H9 (cell line): ENCODE measurements around the gene PICALM. TPM values are rescaled to one million over a fixed set of nuclear protein-coding genes. Genes with fewer than 3 reads are reported as not detected.

ENCODE experiments used
- DNase-seq: peaks from one replicate; pipeline ENCODE4 v3.0.0-alpha.2; 2017
- H2AFZ ChIP-seq: one replicate; pipeline ENCODE4 v1.6.1; 2013; ENCODE audit warnings: mild to moderate bottlenecking, low read length, control low read depth, moderate library complexity
- H2AK5ac ChIP-seq: 2 replicates; pipeline ENCODE4 v1.6.1; 2013; ENCODE audit warnings: low read length, control low read depth, mixed read lengths; ENCODE audit not compliant: insufficient read length
- H2BK120ac ChIP-seq: one replicate; pipeline ENCODE4 v1.6.1; 2013; ENCODE audit warnings: low read depth, mild to moderate bottlenecking, low read length, control low read depth, inconsistent platforms; ENCODE audit not compliant: poor library complexity, severe bottlenecking
- H2BK12ac ChIP-seq: 2 replicates; pipeline ENCODE4 v1.6.1; 2013; ENCODE audit warnings: low read length, control low read depth, mixed read lengths, low read depth; ENCODE audit not compliant: insufficient read length
- H2BK15ac ChIP-seq: 2 replicates; pipeline ENCODE4 v1.6.1; 2013; ENCODE audit warnings: low read depth, low read length, control low read depth
- H2BK20ac ChIP-seq: one replicate; pipeline ENCODE4 v1.6.1; 2013; ENCODE audit warnings: low read depth, mild to moderate bottlenecking, low read length, control low read depth, inconsistent platforms; ENCODE audit not compliant: poor library complexity, severe bottlenecking
- H2BK5ac ChIP-seq: 2 replicates; pipeline ENCODE4 v1.6.1; 2013; ENCODE audit warnings: low read length, control low read depth, mixed read lengths; ENCODE audit not compliant: insufficient read length
- H3K14ac ChIP-seq: 2 replicates; pipeline ENCODE4 v1.6.1; 2013; ENCODE audit warnings: low read length, control low read depth; ENCODE audit not compliant: insufficient read depth
- H3K18ac ChIP-seq: 2 replicates; pipeline ENCODE4 v1.6.1; 2013; ENCODE audit warnings: low read depth, mild to moderate bottlenecking, mixed read lengths, low read length, control low read depth; ENCODE audit not compliant: insufficient read length
- H3K23ac ChIP-seq: 2 replicates; pipeline ENCODE4 v1.6.1; 2013; ENCODE audit warnings: low read length, control low read depth, mixed read lengths, low read depth; ENCODE audit not compliant: insufficient read length
- H3K23me2 ChIP-seq: 2 replicates; pipeline ENCODE4 v1.6.1; 2013; ENCODE audit warnings: low read depth, mild to moderate bottlenecking, mixed read lengths, low read length, control low read depth; ENCODE audit not compliant: insufficient read length, poor library complexity, severe bottlenecking
- H3K27ac ChIP-seq: 2 replicates; pipeline ENCODE4 v1.5.1; 2013; ENCODE audit warnings: low read length, control low read depth, mixed read lengths, low read depth; ENCODE audit not compliant: insufficient read length
- H3K27me3 ChIP-seq: 2 replicates; pipeline ENCODE4 v1.6.1; 2013; ENCODE audit warnings: low read length, control low read depth, inconsistent platforms; ENCODE audit not compliant: insufficient read depth
- H3K4ac ChIP-seq: 2 replicates; pipeline ENCODE4 v1.6.1; 2013; ENCODE audit warnings: low read depth, mild to moderate bottlenecking, control low read depth, inconsistent platforms, low read length, moderate library complexity
- H3K4me1 ChIP-seq: 2 replicates; pipeline ENCODE4 v1.6.1; 2013; ENCODE audit warnings: low read length, control low read depth, inconsistent platforms; ENCODE audit not compliant: insufficient read depth
- H3K4me2 ChIP-seq: 2 replicates; pipeline ENCODE4 v1.6.1; 2013; ENCODE audit warnings: low read length, control low read depth, mixed read lengths; ENCODE audit not compliant: insufficient read length, insufficient read depth
- H3K56ac ChIP-seq: 2 replicates; pipeline ENCODE4 v1.6.1; 2013; ENCODE audit warnings: low read depth, mild to moderate bottlenecking, mixed read lengths, low read length, control low read depth; ENCODE audit not compliant: insufficient read length
- H3K79me1 ChIP-seq: 2 replicates; pipeline ENCODE4 v1.6.1; 2013; ENCODE audit warnings: low read depth, mild to moderate bottlenecking, moderate library complexity, low read length, control low read depth, inconsistent platforms; ENCODE audit not compliant: insufficient read depth, poor library complexity, severe bottlenecking
- H3K79me2 ChIP-seq: 2 replicates; pipeline ENCODE4 v1.6.1; 2013; ENCODE audit warnings: low read length, control low read depth, inconsistent platforms; ENCODE audit not compliant: insufficient read depth
- H3K9ac ChIP-seq: 2 replicates; pipeline ENCODE4 v1.6.1; 2013; ENCODE audit warnings: low read length, control low read depth, mixed read lengths; ENCODE audit not compliant: insufficient read length; ENCODE audit errors: extremely low read depth
- H3K9me3 ChIP-seq: one replicate; pipeline ENCODE4 v1.6.1; 2013; ENCODE audit warnings: low read depth, low read length, inconsistent platforms; ENCODE audit not compliant: control insufficient read depth
- H3T11ph ChIP-seq: one replicate; pipeline ENCODE4 v1.6.1; 2013; ENCODE audit warnings: mild to moderate bottlenecking, low read length, control low read depth, inconsistent platforms
- H4K20me1 ChIP-seq: one replicate; pipeline ENCODE4 v1.6.1; 2013; ENCODE audit not compliant: control insufficient read depth, insufficient read length, insufficient read depth
- H4K5ac ChIP-seq: 2 replicates; pipeline ENCODE4 v1.6.1; 2013; ENCODE audit warnings: low read depth, mild to moderate bottlenecking, mixed read lengths, low read length, control low read depth; ENCODE audit not compliant: insufficient read length
- H4K8ac ChIP-seq: replicated peaks from 2 replicates; pipeline ENCODE4 v1.6.1; 2013; ENCODE audit warnings: low read length, control low read depth, mixed read lengths, low read depth; ENCODE audit not compliant: insufficient read length
- H4K91ac ChIP-seq: 2 replicates; pipeline ENCODE4 v1.6.1; 2013; ENCODE audit warnings: low read depth, mild to moderate bottlenecking, moderate library complexity, mixed read lengths, low read length, control low read depth; ENCODE audit not compliant: insufficient read length
- H3K27ac Mint-ChIP-seq, 3 experiments: 2 replicates in 2 of 3; 3 replicates in 1 of 3; pipeline ENCODE4 v1.8.0; 2020 to 2021; ENCODE audit warnings: mixed read lengths in 3 of 3, mild to moderate bottlenecking in 1 of 3, moderate library complexity in 1 of 3
- H3K27me3 Mint-ChIP-seq: 2 replicates; pipeline ENCODE4 v1.8.0; 2021; ENCODE audit warnings: low read depth, mild to moderate bottlenecking, moderate library complexity, mixed read lengths
- H3K36me3 Mint-ChIP-seq, 3 experiments: 2 replicates in 2 of 3; 3 replicates in 1 of 3; pipeline ENCODE4 v1.8.0; 2020 to 2021; ENCODE audit warnings: low read depth in 3 of 3, mixed read lengths in 3 of 3; ENCODE audit not compliant: insufficient read depth in 1 of 3
- H3K4me1 Mint-ChIP-seq, 2 experiments: 2 replicates each; pipeline ENCODE4 v1.8.0; 2020; ENCODE audit warnings: mixed read lengths in 2 of 2
- H3K4me3 Mint-ChIP-seq, 2 experiments: 2 replicates in 1 of 2; 3 replicates in 1 of 2; pipeline ENCODE4 v1.8.0; 2020 to 2021; ENCODE audit warnings: mild to moderate bottlenecking in 2 of 2, mixed read lengths in 2 of 2, moderate library complexity in 1 of 2
- H3K9me3 Mint-ChIP-seq, 2 experiments: 2 replicates in 1 of 2; 3 replicates in 1 of 2; pipeline ENCODE4 v1.8.0; 2020; ENCODE audit warnings: mild to moderate bottlenecking in 2 of 2, mixed read lengths in 2 of 2, moderate library complexity in 1 of 2
- WGBS: extraction: QIAGEN DNeasy Blood & Tissue Kit; methylation state at CpG from one replicate; pipeline ENCODE4 v1.1.7; 2013; ENCODE audit warnings: missing lambda C conversion rate, low lambda C conversion rate, mixed read lengths; ENCODE audit not compliant: insufficient read length; ENCODE audit errors: extremely low coverage; 5-methylcytosine and 5-hydroxymethylcytosine counted together
- total RNA-seq: library from RNA; stranded (reverse); gene quantifications from 2 replicates; pipeline ENCODE4 v1.2.1, GENCODE V29; 2021
- TF ChIP-seq, protein P1 (sequence below): fragments of 200-600 bp; sonication (generic); conservative IDR thresholded peaks from 3 replicates; pipeline ENCODE4 v1.8.0; 2021; ENCODE audit warnings: antibody characterized with exemption, mild to moderate bottlenecking

PICALM gene
- total RNA-seq, 1 experiment from 2014 or later, result 76.4 TPM

GRCh38 chr11:86087256-86087655 is 18.4 kb upstream of the PICALM start:
- H3K9me3 ChIP-seq, result no peaks in the 10 kb centered on the region
- no peak overlapping the region for H2AK5ac ChIP-seq
- TF ChIP-seq, protein P1, sequence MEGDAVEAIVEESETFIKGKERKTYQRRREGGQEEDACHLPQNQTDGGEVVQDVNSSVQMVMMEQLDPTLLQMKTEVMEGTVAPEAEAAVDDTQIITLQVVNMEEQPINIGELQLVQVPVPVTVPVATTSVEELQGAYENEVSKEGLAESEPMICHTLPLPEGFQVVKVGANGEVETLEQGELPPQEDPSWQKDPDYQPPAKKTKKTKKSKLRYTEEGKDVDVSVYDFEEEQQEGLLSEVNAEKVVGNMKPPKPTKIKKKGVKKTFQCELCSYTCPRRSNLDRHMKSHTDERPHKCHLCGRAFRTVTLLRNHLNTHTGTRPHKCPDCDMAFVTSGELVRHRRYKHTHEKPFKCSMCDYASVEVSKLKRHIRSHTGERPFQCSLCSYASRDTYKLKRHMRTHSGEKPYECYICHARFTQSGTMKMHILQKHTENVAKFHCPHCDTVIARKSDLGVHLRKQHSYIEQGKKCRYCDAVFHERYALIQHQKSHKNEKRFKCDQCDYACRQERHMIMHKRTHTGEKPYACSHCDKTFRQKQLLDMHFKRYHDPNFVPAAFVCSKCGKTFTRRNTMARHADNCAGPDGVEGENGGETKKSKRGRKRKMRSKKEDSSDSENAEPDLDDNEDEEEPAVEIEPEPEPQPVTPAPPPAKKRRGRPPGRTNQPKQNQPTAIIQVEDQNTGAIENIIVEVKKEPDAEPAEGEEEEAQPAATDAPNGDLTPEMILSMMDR, result no peak
- no peaks in the 10 kb centered on the region for H3K79me2 ChIP-seq
- no peak for DNase-seq
- H2BK120ac ChIP-seq, result no peak overlapping the region
- no peak overlapping the region for H3K27ac ChIP-seq
- no peak overlapping the region for H4K5ac ChIP-seq
- Mint-ChIP-seq H3K27me3 (no peaks in the 10 kb centered on the region; the same call in 1 of the 2 replicates), H3K9me3 (no peaks in the 10 kb centered on the region), H3K4me3 (no peak overlapping the region), H3K4me1 (no peaks in the 10 kb centered on the region), H3K27ac (no peak overlapping the region), H3K36me3 (no peaks in the 10 kb centered on the region; a peak in 1 of 7 replicates)
- no peak overlapping the region for H2AFZ ChIP-seq
- H3K4ac ChIP-seq, result no peak overlapping the region
- H2BK5ac ChIP-seq, result no peak overlapping the region
- WGBS, result no CpG with 5 or more reads among the region's 2 CpGs
- no peak overlapping the region for H3K18ac ChIP-seq
- no peaks in the 10 kb centered on the region for H3K27me3 ChIP-seq
- H3K4me2 ChIP-seq, result no peak overlapping the region
- H3K56ac ChIP-seq, result no peak overlapping the region
- no peaks in the 10 kb centered on the region for H4K20me1 ChIP-seq
- no peak overlapping the region for H4K91ac ChIP-seq
- H3K14ac ChIP-seq, result no peak overlapping the region
- no peaks in the 10 kb centered on the region for H3K23me2 ChIP-seq
- H2BK20ac ChIP-seq, result no peak overlapping the region
- H3K4me1 ChIP-seq, result peaks cover 4% of the 10 kb centered on the region
- no peak overlapping the region for H3T11ph ChIP-seq
- H3K9ac ChIP-seq, result no peak overlapping the region
- no peak overlapping the region for H4K8ac ChIP-seq
- H2BK12ac ChIP-seq, result no peak overlapping the region
- H2BK15ac ChIP-seq, result no peak overlapping the region
- no peak overlapping the region for H3K23ac ChIP-seq
- no peaks in the 10 kb centered on the region for H3K79me1 ChIP-seq
